Left ventricle myocardium inferior (tissue), 1 donor: ENCODE data around the gene TRERF1. TPM values are rescaled to one million over a fixed set of nuclear protein-coding genes. Genes with fewer than 3 reads are reported as not detected.

Experiments used
- DNase-seq: peaks from one replicate; pipeline ENCODE4 v3.0.0-alpha.2; 2020
- H3K27ac ChIP-seq: fragments of 200-600 bp; replicated peaks from 2 replicates; pipeline ENCODE4 v1.8.0; 2021
- H3K27me3 ChIP-seq: fragments of 200-600 bp; 2 replicates; pipeline ENCODE4 v1.8.0; 2021; ENCODE audit warnings: low read depth
- H3K36me3 ChIP-seq: fragments of 200-600 bp; 2 replicates; pipeline ENCODE4 v1.8.0; 2021
- H3K4me1 ChIP-seq: fragments of 200-600 bp; 2 replicates; pipeline ENCODE4 v1.8.0; 2021
- H3K4me3 ChIP-seq: fragments of 200-600 bp; 2 replicates; pipeline ENCODE4 v1.8.0; 2021; ENCODE audit warnings: mild to moderate bottlenecking, moderate library complexity
- H3K9me3 ChIP-seq: fragments of 200-600 bp; replicated peaks from 2 replicates; pipeline ENCODE4 v1.8.0; 2021
- CTCF ChIP-seq: fragments of 200-600 bp; IDR thresholded peaks from 2 replicates; pipeline ENCODE4 v1.8.0; 2021; ENCODE audit warnings: antibody characterized with exemption, mild to moderate bottlenecking, borderline replicate concordance
- intact Hi-C: fragments of 100-400 bp; cut with micrococcal nuclease; formaldehyde crosslinking; loops from one replicate; pipeline ENCODE4 v1.11.0; 2022
- total RNA-seq: library from RNA; stranded (reverse); fragmentation: NEBNext Ultra II Directional; extraction: Animal tissue kit (Norgen Biotek cat#: 25700); gene quantifications from one replicate; pipeline ENCODE4 v1.2.1, GENCODE V29; 2021
- donor health status: DM: no; HTN: yes; CAD: no; lungs with severe emphysema.

The TRERF1 gene
- total RNA-seq, 1 donor from 2014 or later, result 1.4 TPM

DNA sequence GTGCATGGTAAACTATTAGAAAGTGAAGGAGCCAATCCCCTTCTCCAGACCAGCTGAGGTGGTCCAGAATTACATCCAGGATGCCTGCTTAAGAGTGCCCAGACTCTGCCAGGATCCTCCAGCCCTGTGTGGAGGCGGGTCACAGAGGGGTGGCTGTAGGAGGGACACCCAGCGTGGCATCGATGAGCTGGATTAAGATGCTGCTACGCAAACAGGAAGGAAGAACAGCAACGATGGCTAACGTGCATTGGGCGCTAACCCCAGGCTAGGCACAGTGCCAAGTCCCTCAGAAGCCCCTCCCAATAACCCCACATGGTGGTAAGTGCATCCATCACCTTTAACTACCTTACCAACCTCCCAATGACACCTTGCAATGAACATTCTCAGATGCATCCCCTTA lies 170.2 kb downstream of the TRERF1 start:
- H3K4me1 ChIP-seq, result peaks cover 49% of the 10 kb centered on the region

GRCh38 chr6:42280966-42281533 lies 170.7 kb downstream of the TRERF1 start:
- peak overlapping the region; percentile 66 for H3K27ac ChIP-seq
- H3K4me1 ChIP-seq, result peaks cover 52% of the 10 kb centered on the region
- no peak for TF ChIP-seq CTCF
- DNase-seq, result no peak
- H3K36me3 ChIP-seq, result no peaks in the 10 kb centered on the region
- intact Hi-C loops, result no loop called here
- H3K4me3 ChIP-seq, result no peak overlapping the region
- H3K9me3 ChIP-seq, result peaks cover 12% of the 10 kb centered on the region
- H3K27me3 ChIP-seq, result no peaks in the 10 kb centered on the region

More for the DNA sequence above, 170.2 kb downstream of the TRERF1 start:
- no peak for DNase-seq
- Histone ChIP-seq H3K9me3 (peaks cover 12% of the 10 kb centered on the region), H3K36me3 (no peaks in the 10 kb centered on the region), H3K4me3 (no peak overlapping the region), H3K27ac (no peak overlapping the region), H3K27me3 (no peaks in the 10 kb centered on the region)
- TF ChIP-seq CTCF, result no peak
- intact Hi-C loops, result no loop called here

DNA sequence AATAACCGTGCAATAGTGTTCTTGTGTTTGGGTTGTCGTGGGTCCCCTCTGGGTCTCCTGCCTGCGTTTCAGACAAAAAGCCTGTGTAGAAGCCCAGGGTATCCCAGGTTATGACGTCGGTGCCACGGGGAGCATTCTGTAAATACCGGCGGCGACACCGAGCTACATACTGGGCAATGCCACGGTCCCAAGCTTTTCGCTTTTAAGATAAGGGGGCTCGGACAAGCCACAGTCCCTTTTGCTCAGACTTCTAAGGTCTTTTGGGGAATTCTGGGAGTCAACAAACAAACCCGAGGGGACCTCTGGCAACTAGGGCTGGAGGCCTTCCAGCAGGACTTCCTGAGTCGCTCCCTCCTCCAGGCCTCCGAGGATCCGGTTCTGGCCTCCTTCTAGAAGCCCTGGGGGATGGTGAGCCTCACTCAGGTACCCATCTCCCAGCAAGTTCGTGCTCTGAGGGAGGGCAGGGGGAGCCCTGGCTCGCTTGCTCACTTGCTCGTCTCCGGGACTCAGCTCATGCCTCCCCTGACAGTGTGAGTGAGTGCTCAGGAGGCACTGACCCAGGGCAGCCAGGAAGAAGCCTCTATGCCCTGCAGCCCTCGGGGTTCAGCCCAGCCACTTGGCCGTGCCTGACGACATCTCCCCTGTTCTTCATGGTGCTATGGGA lies 171.6 kb downstream of the TRERF1 start:
- intact Hi-C loops, result no loop called here
- Histone ChIP-seq H3K36me3 (no peaks in the 10 kb centered on the region), H3K27ac (peak overlapping the region; percentile 66), H3K4me3 (peak overlapping the region; percentile 46), H3K4me1 (peaks cover 61% of the 10 kb centered on the region), H3K9me3 (peaks cover 12% of the 10 kb centered on the region), H3K27me3 (no peaks in the 10 kb centered on the region)
- TF ChIP-seq CTCF, result no peak
- DNase-seq, result peak; percentile 55

- Histone ChIP-seq H3K4me1 (peaks cover 61% of the 10 kb centered on the region), H3K27me3 (no peaks in the 10 kb centered on the region), H3K9me3 (peaks cover 12% of the 10 kb centered on the region), H3K4me3 (peak overlapping the region; percentile 46), H3K36me3 (no peaks in the 10 kb centered on the region), H3K27ac (peak overlapping the region; percentile 66)
- no peak for TF ChIP-seq CTCF
- DNase-seq, result no peak
- intact Hi-C loops, result no loop called here
These were observed 172.5 kb downstream of the TRERF1 start for GRCh38 chr6:42279144-42279781.

- Histone ChIP-seq H3K4me1 (peaks cover 61% of the 10 kb centered on the region), H3K4me3 (no peak overlapping the region), H3K27me3 (no peaks in the 10 kb centered on the region), H3K9me3 (peaks cover 12% of the 10 kb centered on the region), H3K36me3 (no peaks in the 10 kb centered on the region), H3K27ac (peak overlapping the region; percentile 66)
- TF ChIP-seq CTCF, result no peak
- DNase-seq, result no peak
- intact Hi-C loops, result no loop called here
These were observed 173.4 kb downstream of the TRERF1 start for GRCh38 chr6:42278131-42278853.
